Right renal cortex interstitium (tissue), 3 donors: ENCODE results near the gene PCCB. TPM values are rescaled to one million over a fixed set of nuclear protein-coding genes. Genes with fewer than 3 reads are reported as not detected.

Experiments
- polyA plus RNA-seq, 3 donors: library from polyadenylated mRNA; unstranded; fragments of 120-200 nt; gene quantifications; one replicate each; pipeline ENCODE4 v1.2.1, GENCODE V29; 2013; ENCODE audit not compliant: insufficient read length in 3 of 3

The PCCB gene
- polyA plus RNA-seq, 3 donors, result 77.3 to 89.5 (median 79.6) TPM

Other genes with a start within 250 kb of the PCCB start
- 10 to 100 TPM; 50.1 to 53.4 (median 50.6) TPM for gene MSL2, start 54.0 kb upstream of the PCCB start, polyA plus RNA-seq